Left renal pelvis (tissue), 4 donors: ENCODE measurements around the gene DMD. TPM values are rescaled to one million over a fixed set of nuclear protein-coding genes. Genes with fewer than 3 reads are reported as not detected.
A peak's percentile ranks its signal among the peaks of the same experiment; 100 is the strongest.
"Not testable (repeated sequence)": the region's sequence is repeated elsewhere in the genome, so short reads cannot be mapped to it uniquely, and the experiment has no call there.

ENCODE experiments used
- DNase-seq, 4 donors: peaks; one replicate each; pipeline ENCODE4 v3.0.0-alpha.2; 2013; ENCODE audit warnings: low read depth in 4 of 4, low spot score in 3 of 4
- polyA plus RNA-seq, 4 donors: library from polyadenylated mRNA; unstranded; fragments of 120-200 nt; gene quantifications; one replicate each; pipeline ENCODE4 v1.2.1, GENCODE V29; 2013; ENCODE audit not compliant: insufficient read length in 4 of 4

Gene DMD
- polyA plus RNA-seq, 4 donors = 17.2 to 31.2 (median 20.1) TPM

- no peak for DNase-seq
Measured at GRCh38 chrX:33160273-33160672, 51.1 kb downstream of the DMD start.

- peak in 1 of 4 donors; percentile 5 for DNase-seq
Measured at GRCh38 chrX:33156152-33156726, 55.1 kb downstream of the DMD start.

DNA sequence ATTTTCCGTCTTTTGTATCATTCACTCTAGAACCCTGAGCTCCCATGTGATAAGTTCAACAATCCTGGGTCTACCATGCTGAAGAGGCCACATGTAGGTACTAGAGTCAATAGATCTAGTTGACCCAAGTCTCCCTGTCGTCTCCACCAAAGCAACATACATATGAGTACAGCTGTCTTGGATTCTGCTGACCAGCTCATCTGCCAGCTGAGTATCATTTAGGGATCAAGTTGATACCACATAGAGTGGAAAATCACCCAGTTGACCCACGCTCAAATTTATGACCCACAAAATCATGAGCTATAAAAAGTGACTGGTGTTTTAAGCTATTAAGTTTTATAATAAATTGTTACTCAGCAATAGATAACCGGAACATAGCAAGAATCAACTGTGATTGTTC is 61.8 kb downstream of the DMD start:
- no peak for DNase-seq

DNA sequence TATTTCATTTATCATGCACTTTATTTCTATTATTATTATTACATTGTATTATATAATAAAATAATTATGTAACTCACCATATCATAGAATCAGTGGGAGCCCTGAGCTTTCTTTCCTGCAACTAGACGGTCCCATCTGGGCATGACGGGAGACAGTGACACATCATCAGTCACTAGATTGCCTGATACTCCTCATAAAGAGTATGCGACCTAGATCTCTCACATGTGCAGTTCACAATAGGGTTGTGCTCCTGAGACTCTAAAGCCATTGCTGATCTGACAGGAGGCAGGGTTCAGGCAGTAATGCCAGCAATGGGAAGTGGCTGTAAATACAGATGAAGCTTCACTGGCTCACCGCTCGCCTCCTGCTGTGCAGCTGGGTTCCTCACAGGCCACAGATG is 62.3 kb downstream of the DMD start:
- no peak for DNase-seq

DNA sequence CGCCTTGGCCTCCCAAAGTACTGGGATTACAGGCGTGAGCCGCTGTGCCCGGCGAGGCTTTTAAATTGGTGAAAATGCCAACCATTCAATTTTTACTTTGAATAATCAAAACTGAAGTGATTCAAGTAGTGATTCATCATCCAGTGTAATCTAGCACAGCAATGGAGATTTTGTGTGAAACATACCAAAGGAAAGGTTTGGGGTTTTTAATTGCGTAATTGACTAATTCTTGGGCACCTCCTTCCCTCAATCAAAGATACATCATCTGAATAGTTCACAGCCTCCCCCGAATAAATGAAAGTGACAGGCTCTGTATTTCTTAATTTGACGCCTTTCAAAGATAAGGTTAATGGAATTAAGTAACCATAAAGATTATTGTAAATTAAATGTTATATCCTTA is 69.0 kb downstream of the DMD start:
- no peak for DNase-seq

DNA sequence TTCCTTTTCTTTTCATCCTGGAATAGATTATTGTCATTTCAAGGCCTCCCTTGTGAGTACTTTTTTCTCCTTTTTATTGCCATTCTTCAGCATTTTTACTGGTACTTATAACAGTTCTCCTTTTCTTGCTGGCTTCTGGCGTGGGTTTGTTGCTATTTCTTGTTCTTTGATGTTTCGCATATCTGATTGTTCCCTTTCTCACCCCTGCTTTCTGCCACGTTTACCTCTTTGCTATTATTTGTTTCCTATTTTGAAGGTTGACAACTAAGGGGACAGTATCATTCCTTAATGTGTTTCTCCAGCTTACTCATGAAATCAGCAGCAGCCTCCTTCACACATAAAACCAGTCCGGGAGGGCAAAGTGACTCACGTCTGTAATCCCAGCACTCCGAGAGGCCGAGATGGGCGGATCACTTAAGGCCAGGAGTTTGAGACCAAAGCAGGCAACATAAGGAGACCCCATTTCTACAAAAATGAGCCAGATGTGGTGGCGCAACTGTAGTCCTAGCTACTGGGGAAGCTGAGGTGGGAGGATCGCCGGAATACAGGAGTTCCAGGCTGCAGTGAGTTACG is 72.6 kb downstream of the DMD start:
- no peak for DNase-seq

- no peak for DNase-seq
Measured at GRCh38 chrX:33134164-33134563, 77.2 kb downstream of the DMD start.

DNA sequence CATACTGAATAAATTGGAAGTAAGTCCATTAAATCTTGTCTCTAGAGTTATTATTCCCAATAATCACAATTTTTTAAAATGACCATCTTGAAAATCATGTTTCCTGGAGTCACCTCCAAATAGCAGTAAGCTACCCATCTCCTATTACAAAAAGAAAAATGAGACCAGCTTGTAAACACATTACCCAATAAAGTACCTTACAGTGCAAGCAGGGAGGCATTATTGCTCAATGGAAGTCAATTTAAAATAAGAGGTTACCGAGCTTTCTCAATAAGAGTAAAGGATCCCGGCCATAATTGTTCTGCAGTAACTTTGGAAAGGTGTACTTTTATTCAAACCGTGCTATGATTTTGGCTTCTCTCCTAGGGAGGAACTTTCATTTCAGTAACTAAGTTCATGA is 78.0 kb downstream of the DMD start:
- no peak for DNase-seq

GRCh38 chrX:33132569-33132968 is 78.8 kb downstream of the DMD start:
- DNase-seq = no peak

DNA sequence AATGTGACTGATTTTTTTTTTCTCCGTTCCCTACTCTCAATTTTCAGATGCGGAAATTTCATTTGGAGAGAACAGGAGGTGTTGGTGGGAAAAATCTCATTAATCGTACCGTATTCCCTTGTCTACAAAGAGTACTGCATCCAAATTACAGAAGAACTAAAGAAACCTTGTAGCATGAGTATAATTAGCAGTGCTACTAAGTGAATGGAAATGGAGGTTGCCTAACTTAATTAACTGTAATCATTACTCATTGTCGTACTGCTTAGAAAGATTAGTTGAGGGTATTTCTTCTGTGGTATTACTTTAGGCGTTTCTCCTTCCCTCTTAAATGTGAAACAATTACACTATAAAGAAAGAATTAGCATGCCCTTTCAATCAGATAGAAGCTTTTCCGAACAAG is 81.7 kb downstream of the DMD start:
- no peak for DNase-seq

GRCh38 chrX:33128048-33128805 is 83.1 kb downstream of the DMD start:
- no peak for DNase-seq

GRCh38 chrX:33126469-33126868 is 84.9 kb downstream of the DMD start:
- DNase-seq = no peak

DNA sequence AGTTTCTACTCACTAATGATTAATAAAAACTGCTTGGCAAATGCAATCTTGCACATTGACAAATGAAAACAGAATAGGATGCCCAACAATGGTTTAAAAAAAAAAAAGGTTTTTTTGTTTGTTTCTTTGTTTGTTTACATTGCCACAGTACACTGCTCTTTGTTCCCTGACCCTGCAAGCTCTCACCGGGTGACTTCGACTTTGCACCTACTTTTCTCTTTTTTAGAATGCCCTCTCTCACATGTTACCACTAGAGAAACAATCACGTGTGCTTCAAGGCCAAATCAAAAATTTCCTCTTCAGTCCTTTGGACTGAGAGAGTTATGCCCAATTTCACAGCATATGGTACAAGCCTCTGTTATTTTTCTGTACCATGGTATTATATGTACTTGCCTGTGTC is 101.5 kb downstream of the DMD start:
- DNase-seq = no peak

DNA sequence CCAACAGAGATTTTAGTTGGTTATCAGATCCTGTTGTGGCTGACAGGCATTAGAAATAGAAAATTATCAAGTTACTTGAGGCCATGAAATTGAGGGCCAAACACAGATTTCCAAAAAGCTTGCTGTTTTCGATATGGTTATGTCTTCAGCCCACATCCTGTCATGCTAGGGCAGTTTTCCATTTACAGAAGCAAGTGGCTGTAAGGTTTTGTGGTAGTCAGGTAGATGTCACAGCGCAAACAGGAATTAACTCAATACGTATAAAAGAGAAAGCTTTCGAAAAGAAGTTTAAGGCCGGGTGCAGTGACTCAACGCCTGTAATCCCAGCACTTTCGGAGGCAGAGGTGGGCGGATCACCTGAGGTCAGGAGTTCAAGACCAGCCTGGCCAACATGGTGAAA is 104.6 kb downstream of the DMD start:
- no peak for DNase-seq

- no peak for DNase-seq
Measured at GRCh38 chrX:33095079-33095478, 116.3 kb downstream of the DMD start.

GRCh38 chrX:33087411-33087810 is 123.9 kb downstream of the DMD start:
- no peak for DNase-seq

DNA sequence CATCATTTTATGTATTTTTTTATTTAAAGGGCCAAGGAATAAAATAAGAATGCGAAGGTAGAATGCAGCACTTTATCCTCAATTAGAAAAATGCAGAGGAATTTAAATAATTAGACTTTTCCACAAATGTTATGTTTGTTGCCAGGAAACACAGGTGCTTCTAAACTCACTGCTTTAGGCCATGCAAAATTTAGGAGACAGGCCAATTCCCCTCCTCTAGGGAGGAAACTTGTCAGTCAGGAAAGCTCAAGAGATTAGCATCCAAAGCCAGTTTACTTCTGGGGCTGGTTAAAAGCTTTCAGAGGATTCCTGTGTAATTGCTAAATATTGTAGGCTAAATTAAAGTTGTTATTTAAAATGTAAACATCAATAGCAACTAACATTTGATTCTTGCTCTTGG is 124.5 kb downstream of the DMD start:
- no peak for DNase-seq

- DNase-seq = no peak
Measured at GRCh38 chrX:33082371-33082770, 129.0 kb downstream of the DMD start.

DNA sequence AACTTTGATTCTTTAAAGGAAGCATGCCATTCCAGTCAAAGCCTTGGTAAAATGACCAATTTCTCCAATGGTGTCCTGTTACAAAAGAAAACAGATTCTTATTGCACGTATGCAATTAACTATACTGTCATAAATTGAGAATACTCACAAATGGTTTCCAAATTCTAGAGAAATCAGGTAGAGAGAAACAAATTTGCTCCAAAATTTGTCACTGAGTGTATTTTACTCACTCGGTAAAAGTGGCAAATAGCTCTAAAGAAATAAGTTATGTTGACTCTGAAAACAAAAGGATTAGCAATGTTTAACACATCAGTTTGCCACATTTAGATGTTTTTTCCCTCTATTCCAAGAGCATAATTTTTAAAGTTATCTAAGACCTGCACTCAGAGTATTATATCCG is 133.1 kb downstream of the DMD start:
- DNase-seq = no peak

DNA sequence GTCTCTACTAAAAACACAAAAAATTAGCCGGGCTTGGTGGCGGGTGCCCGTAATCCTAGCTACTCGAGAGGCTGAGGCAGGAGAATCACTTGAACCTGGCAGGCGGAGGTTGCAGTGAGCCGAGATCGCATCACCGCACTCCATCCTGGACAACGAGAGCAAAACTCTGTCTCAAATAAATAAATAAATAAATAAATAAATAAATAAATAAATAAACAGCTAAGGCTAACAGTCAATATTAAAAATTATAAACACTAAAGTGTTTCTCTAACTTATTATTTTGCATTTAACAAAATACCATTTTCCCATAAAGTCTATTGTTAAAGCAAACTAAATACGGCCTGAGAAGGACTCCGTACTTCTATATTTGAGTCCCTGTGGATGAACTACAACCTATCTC is 137.7 kb downstream of the DMD start:
- DNase-seq = not testable (repeated sequence)

GRCh38 chrX:33065415-33065814 is 145.9 kb downstream of the DMD start:
- DNase-seq = no peak

DNA sequence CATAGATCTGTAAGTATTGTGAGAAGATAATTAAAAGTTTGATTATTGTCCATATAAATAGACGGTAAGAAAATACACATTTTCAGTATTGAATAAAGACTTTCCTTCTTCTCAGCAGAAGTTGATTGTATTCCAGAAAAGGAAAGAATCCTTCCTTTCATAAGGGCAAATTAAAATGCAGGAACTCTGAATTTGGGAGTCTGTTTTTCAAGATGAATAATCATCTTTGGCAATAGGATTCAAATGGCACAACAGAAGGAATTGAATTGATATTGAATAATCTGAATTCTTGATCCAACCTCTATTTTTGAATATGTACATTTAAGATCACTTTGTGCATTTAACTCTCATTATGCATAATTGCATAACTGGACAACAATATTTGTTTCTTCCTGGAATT is 149.3 kb downstream of the DMD start:
- no peak for DNase-seq
